HG02870 (cell line): ENCODE measurements around the gene SNX20.

Experiments used
- ATAC-seq: cut with Tn5 transposase; IDR thresholded peaks from one replicate; pipeline ENCODE4 v1.9.1; 2021; ENCODE audit warnings: mild to moderate bottlenecking, moderate library complexity; ENCODE audit not compliant: unreplicated experiment

The SNX20 gene

GRCh38 chr16:50681021-50681885 lies at the start of gene SNX20:
Gene SNX20 (minus strand): TSS chr16:50681312. CDS start chr16:50677526, 3,786 bp downstream.
- no peak for ATAC-seq

- no peak for ATAC-seq
Measured at GRCh38 chr16:50724306-50724705, 43.2 kb upstream of the SNX20 start.

DNA sequence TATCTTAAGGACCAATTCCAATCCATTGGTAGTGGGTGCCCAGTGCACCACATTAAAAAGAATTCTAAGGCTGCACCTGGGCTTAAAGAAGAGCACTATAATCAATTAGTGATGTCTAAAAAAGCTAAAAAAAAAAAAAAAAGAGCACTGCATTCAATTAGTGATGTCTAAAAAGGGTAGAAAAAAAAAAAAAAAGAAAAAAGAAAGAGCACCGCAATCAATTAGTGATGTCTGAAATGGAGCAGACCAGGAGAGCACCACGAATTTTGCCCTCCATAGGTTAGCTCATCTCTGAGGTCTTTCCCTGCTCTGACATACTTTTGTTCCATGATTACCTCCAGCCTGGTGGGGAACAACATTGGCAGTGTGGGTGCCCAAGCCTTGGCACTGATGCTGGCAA lies 41.8 kb upstream of the SNX20 start:
- ATAC-seq = no peak

GRCh38 chr16:50722405-50722737 lies 41.3 kb upstream of the SNX20 start:
- ATAC-seq = no peak

- no peak for ATAC-seq
Measured at GRCh38 chr16:50721549-50722404, 40.7 kb upstream of the SNX20 start.

DNA sequence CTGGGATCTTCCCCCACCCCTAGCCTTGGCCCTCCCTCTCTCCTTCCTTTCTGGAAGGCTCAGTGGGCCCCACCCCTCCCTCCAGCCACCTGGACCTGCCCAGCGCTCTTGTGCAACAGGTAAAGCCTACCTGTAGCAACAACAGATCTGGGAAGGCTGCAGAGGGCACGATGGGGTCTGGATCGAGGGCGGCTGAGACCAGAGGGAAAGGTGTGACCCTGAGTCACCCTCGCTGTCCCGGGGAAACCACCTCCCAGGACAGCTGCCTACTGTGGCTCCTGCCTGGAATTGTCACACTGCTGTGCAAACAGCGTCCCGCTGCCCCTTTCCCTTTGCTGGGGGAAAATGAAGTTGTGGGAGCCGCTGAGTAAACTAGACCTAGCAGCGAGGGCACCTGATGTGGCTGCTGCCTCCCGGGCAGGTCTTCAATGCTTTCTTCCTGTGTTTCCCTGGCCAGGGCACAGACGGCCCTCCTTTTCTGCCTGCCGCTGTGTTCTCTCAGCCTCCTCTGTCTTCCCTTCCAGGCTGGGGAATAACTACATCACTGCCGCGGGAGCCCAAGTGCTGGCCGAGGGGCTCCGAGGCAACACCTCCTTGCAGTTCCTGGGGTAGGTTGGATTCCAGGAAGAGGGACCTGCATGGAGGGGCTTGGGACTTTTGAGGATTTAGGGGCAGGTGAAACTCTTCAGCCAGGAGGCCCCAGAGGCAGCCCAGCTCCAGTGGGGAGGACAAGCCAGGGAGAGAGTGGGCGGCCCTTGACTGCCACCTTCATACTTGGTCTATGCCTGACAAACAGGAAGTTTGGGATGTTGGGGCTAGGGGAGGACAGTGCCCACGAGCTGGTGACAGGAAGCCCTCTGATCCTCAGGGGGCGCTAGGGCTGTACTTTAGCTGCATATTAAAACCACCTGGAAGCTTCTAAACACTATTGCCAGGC lies 38.6 kb upstream of the SNX20 start:
- no peak for ATAC-seq

GRCh38 chr16:50718761-50719400 lies 37.8 kb upstream of the SNX20 start:
- ATAC-seq = no peak

GRCh38 chr16:50718061-50718760 lies 37.1 kb upstream of the SNX20 start:
- no peak for ATAC-seq

DNA sequence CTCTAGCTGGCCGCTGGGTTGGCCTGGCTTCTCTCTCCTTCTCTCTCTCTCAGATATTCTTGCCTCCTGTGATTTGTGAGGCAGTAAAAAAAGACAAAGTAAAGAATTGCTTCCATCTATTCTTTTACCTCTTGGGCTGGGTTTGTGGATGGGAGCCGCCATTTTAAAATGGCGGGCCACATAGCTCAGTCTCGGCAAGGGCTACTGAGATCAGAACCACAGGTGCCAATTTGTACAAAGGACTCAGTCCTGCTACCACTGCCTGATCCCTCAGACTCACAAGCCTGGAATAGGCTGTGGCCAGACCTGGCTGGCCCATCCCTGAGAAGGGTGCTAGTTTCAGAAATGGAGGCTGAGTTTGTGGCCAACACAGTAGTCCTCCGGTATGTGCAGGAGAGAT lies 36.4 kb upstream of the SNX20 start:
- ATAC-seq = no peak

GRCh38 chr16:50717091-50717490 lies 36.0 kb upstream of the SNX20 start:
- ATAC-seq = no peak

DNA sequence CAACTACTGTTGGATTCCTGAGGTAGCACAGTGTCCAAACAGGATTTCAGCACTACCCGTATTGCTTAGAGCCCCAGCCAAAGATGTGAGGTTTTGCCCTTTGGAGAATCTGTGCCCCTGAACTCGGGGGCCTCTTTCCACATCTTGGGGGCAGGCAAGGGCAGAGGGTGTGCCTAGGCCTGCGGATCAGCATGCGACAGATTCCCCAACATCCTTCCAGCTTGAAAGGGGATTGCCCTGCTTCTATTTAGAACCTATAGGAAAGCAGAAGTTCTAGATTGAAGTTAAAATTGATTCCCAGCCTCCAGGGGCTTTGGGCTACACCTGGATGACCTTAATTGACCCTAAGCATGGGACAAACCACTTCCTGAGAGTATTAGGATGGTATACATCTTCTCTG lies 31.8 kb upstream of the SNX20 start:
- ATAC-seq = no peak

DNA sequence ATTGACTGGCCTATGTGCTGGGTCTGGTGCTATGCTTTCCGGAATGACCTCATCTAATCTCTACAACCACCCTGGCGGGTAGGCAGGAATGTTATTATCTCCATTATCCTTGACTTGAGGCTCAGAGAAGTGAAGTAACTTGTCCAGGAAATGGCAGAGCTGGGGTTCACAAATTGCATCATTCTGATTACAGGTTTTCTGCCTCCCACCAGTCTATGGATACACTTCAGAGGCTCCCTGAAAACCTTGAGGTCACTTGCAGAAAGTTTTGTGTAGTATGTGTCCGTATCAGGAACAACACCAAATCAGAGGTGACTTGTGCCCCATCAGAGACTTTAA lies 31.4 kb upstream of the SNX20 start:
- ATAC-seq = no peak

DNA sequence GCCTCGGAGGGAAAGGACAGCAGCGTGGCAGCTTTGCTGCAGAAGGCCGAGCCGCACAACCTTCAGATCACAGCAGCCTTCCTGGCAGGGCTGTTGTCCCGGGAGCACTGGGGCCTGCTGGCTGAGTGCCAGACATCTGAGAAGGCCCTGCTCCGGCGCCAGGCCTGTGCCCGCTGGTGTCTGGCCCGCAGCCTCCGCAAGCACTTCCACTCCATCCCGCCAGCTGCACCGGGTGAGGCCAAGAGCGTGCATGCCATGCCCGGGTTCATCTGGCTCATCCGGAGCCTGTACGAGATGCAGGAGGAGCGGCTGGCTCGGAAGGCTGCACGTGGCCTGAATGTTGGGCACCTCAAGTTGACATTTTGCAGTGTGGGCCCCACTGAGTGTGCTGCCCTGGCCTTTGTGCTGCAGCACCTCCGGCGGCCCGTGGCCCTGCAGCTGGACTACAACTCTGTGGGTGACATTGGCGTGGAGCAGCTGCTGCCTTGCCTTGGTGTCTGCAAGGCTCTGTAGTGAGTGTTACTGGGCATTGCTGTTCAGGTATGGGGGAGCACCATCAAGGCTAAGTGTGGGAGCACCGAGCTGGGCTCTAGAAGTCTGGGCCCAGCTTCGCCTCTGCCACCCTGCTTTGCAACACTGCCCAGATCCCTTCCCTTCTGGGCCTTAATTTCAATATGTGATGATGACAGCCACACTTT lies 30.9 kb upstream of the SNX20 start:
- no peak for ATAC-seq

- no peak for ATAC-seq
Measured at GRCh38 chr16:50711040-50711439, 29.9 kb upstream of the SNX20 start.

- no peak for ATAC-seq
Measured at GRCh38 chr16:50709980-50710379, 28.9 kb upstream of the SNX20 start.

DNA sequence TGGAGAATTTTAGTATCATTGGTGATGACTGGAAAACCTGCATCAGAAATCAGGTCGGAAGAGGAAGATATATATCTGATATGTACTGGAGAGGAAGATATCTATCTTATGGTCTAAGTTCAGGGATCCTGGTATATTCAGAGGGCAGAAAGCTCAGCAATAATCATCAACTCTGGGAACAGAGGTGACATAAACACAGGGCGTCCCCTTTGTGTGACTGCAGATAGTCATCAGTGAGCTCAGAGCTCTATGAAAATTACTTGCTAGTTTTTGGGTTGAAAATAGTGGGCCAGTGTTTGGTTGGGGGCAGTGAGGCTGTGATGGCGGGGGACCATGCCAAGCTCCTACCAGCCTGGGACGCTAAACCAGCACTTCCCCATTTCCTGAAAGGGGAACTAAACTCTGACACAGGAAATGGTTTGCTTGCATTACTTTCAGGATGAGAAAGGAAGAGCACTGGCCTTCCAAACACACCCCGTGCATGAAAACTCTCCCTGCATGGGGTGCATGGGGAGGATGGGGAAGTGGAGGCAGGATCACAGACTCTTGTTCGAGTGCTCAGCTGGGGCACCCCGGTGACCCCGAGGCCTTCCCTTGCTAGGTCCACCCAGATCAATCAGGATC lies 28.1 kb upstream of the SNX20 start:
- ATAC-seq = no peak

- no peak for ATAC-seq
Measured at GRCh38 chr16:50708373-50709060, 27.4 kb upstream of the SNX20 start.

DNA sequence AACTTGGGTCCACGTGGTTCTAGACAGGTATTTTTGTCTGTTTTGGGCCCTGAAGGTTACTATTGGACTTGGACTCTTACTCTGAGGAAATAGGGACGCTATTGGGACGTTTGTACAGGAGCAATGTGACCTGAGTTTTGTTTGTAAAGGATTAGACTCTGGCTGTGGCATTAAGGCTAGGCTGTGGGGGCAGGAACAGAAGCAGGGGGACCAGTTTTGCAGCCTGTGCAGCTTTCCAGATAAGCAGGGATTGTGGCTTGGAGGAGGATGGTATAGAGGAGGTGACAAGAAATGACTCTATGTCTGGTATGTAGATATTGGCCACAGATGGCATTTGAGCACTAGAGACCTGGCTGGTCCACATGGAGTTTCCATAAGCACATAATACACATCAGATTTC lies 25.1 kb upstream of the SNX20 start:
- ATAC-seq = no peak
